ENCODE measurements around the gene ROBO3.

Gene ROBO3

DNA sequence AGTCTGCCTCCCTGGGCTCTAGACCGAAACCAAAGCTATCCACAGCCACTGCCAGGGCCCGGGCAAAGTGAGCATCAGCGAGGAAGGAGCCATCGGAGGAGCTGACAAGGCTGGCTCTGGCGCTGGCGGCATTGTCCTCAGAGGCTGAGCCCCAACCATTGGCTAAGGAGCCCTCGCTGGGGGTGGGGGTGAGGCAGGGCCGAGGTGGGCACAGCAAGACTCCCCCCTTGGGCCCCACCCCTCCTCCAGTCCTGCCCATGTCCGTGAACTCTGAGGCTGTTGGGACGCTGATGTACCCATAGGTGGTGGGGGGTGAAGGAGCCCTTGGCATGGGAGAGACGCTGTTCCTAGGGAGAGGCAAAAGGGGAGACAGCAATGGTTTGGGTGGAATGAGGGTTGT lies 21.2 kb downstream of the ROBO3 start:
- peak; percentile 71 for DNase-seq (ENCODE audit: low spot score)
- H3K27ac ChIP-seq: no peak overlapping the region
- no peak overlapping the region for H3K4me3 ChIP-seq
- TF ChIP-seq, protein P1, sequence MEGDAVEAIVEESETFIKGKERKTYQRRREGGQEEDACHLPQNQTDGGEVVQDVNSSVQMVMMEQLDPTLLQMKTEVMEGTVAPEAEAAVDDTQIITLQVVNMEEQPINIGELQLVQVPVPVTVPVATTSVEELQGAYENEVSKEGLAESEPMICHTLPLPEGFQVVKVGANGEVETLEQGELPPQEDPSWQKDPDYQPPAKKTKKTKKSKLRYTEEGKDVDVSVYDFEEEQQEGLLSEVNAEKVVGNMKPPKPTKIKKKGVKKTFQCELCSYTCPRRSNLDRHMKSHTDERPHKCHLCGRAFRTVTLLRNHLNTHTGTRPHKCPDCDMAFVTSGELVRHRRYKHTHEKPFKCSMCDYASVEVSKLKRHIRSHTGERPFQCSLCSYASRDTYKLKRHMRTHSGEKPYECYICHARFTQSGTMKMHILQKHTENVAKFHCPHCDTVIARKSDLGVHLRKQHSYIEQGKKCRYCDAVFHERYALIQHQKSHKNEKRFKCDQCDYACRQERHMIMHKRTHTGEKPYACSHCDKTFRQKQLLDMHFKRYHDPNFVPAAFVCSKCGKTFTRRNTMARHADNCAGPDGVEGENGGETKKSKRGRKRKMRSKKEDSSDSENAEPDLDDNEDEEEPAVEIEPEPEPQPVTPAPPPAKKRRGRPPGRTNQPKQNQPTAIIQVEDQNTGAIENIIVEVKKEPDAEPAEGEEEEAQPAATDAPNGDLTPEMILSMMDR (IDR thresholded peaks at IDR 0.05): no peak

- H3K4me3 ChIP-seq: no peak overlapping the region
- TF ChIP-seq, protein P1 (IDR thresholded peaks at IDR 0.05): no peak
- H3K27ac ChIP-seq: no peak overlapping the region
- DNase-seq (ENCODE audit: low spot score): peak; percentile 64
Measured at GRCh38 chr11:124886978-124887666, 21.9 kb downstream of the ROBO3 start.

DNA sequence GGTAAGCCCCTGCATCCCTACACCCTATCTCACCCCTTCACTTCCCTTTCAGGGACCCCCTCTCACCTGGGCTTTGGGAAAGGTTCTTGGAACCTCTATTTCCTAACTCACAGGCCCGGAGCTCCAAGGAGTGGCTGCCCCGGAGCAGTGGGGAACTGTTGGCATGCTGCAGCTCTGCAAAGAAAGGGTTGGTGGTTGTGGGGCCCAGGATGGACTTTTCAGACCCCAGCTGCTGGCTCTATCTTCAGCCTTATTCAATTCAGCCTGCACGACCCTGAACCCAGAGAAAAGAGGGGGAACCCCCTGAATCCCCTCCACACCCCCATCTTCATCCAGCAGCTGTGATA lies 22.4 kb downstream of the ROBO3 start:
- no peak overlapping the region for H3K27ac ChIP-seq
- TF ChIP-seq, protein P1 (IDR thresholded peaks at IDR 0.05): no peak
- H3K4me3 ChIP-seq: no peak overlapping the region
- peak; percentile 61 for DNase-seq (ENCODE audit: low spot score)

GRCh38 chr11:124889191-124890091 lies 24.2 kb downstream of the ROBO3 start:
- TF ChIP-seq, protein P1 (IDR thresholded peaks at IDR 0.05): no peak
- no peak overlapping the region for H3K27ac ChIP-seq
- DNase-seq (ENCODE audit: low spot score): no peak
- no peak overlapping the region for H3K4me3 ChIP-seq

DNA sequence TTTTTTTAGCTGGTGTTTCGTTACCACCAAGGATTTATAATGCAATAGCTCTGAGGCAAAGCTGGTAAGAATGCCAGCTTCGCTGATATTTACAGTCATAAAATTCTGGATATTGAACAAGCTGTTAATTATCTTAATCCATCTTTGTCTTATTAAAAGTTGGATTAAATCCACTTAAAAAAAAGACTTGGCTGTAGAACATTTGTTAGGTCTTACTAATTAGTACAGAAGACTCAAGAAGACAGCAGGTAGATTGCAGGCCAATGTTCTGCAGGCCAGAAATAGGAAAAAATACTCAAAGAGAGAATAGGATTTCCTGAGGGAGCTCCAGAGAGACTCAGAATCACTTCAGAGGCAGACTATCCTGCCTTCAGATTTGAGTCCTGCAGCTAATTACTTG lies 24.9 kb downstream of the ROBO3 start:
- TF ChIP-seq, protein P1 (IDR thresholded peaks at IDR 0.05): no peak
- Histone ChIP-seq H3K4me3 (no peak overlapping the region), H3K27ac (no peak overlapping the region)

GRCh38 chr11:124890683-124891372 lies 25.6 kb downstream of the ROBO3 start:
- H3K27ac ChIP-seq: peak overlapping the region in 1 of 2 donors; percentile 64
- DNase-seq (ENCODE audit: low spot score): no peak
- TF ChIP-seq, protein P1 (IDR thresholded peaks at IDR 0.05): no peak
- H3K4me3 ChIP-seq: no peak overlapping the region

More for the DNA sequence above, 24.9 kb downstream of the ROBO3 start:
- DNase-seq (ENCODE audit: low spot score): no peak
